GM19328 (cell line): ENCODE data around the gene PGF.

ENCODE experiments used
- ATAC-seq: cut with Tn5 transposase; IDR thresholded peaks from one replicate; pipeline ENCODE4 v1.9.1; 2021; ENCODE audit warnings: mild to moderate bottlenecking, moderate library complexity; ENCODE audit not compliant: unreplicated experiment

Gene PGF

GRCh38 chr14:74921987-74922751 lies 33.2 kb downstream of the PGF start:
- no peak for ATAC-seq

- ATAC-seq: no peak
Measured at GRCh38 chr14:74921053-74921620, 34.3 kb downstream of the PGF start.

GRCh38 chr14:74920281-74920680 lies 35.1 kb downstream of the PGF start:
- ATAC-seq: no peak

GRCh38 chr14:74919421-74920165 lies 35.8 kb downstream of the PGF start:
- ATAC-seq: no peak

GRCh38 chr14:74918380-74918779 lies 37.0 kb downstream of the PGF start:
- ATAC-seq: no peak

GRCh38 chr14:74917646-74918081 lies 37.7 kb downstream of the PGF start:
- ATAC-seq: no peak

GRCh38 chr14:74917178-74917543 lies 38.2 kb downstream of the PGF start:
- ATAC-seq: no peak

- no peak for ATAC-seq
Measured at GRCh38 chr14:74915826-74916225, 39.6 kb downstream of the PGF start.

GRCh38 chr14:74915426-74915825 lies 40.0 kb downstream of the PGF start:
- ATAC-seq: no peak

- ATAC-seq: no peak
Measured at GRCh38 chr14:74913986-74914573, 41.3 kb downstream of the PGF start.

GRCh38 chr14:74913393-74913910 lies 41.9 kb downstream of the PGF start:
- ATAC-seq: no peak

GRCh38 chr14:74912801-74913200 lies 42.6 kb downstream of the PGF start:
- ATAC-seq: no peak

GRCh38 chr14:74912111-74912510 lies 43.3 kb downstream of the PGF start:
- no peak for ATAC-seq

GRCh38 chr14:74911704-74912103 lies 43.7 kb downstream of the PGF start:
- ATAC-seq: no peak

- ATAC-seq: no peak
Measured at GRCh38 chr14:74911221-74911620, 44.2 kb downstream of the PGF start.

GRCh38 chr14:74910556-74910955 lies 44.8 kb downstream of the PGF start:
- no peak for ATAC-seq

- no peak for ATAC-seq
Measured at GRCh38 chr14:74909911-74910310, 45.5 kb downstream of the PGF start.

GRCh38 chr14:74909501-74909900 lies 45.9 kb downstream of the PGF start:
- ATAC-seq: no peak

GRCh38 chr14:74908861-74909341 lies 46.5 kb downstream of the PGF start:
- ATAC-seq: no peak

- ATAC-seq: no peak
Measured at GRCh38 chr14:74907744-74908143, 47.7 kb downstream of the PGF start.

- no peak for ATAC-seq
Measured at GRCh38 chr14:74906925-74907521, 48.4 kb downstream of the PGF start.
